ENCODE measurements around the gene LAYN. TPM values are rescaled to one million over a fixed set of nuclear protein-coding genes. Genes with fewer than 3 reads are reported as not detected.

LAYN gene
- total RNA-seq, 1 donor from 2014 or later, result 34.7 TPM

GRCh38 chr11:111559800-111560464 is 19.4 kb downstream of the LAYN start:
- no peak for DNase-seq (ENCODE audit: low read depth)
- TF ChIP-seq, protein P1, sequence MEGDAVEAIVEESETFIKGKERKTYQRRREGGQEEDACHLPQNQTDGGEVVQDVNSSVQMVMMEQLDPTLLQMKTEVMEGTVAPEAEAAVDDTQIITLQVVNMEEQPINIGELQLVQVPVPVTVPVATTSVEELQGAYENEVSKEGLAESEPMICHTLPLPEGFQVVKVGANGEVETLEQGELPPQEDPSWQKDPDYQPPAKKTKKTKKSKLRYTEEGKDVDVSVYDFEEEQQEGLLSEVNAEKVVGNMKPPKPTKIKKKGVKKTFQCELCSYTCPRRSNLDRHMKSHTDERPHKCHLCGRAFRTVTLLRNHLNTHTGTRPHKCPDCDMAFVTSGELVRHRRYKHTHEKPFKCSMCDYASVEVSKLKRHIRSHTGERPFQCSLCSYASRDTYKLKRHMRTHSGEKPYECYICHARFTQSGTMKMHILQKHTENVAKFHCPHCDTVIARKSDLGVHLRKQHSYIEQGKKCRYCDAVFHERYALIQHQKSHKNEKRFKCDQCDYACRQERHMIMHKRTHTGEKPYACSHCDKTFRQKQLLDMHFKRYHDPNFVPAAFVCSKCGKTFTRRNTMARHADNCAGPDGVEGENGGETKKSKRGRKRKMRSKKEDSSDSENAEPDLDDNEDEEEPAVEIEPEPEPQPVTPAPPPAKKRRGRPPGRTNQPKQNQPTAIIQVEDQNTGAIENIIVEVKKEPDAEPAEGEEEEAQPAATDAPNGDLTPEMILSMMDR (conservative IDR thresholded peaks at IDR 0.05; ENCODE audit: low read depth, low read length), result no peak
- no peak overlapping the region for H3K4me3 ChIP-seq (ENCODE audit: low read depth, low read length)

- H3K4me3 ChIP-seq (ENCODE audit: low read depth, low read length), result no peak overlapping the region
- no peak for DNase-seq (ENCODE audit: low read depth)
- TF ChIP-seq, protein P1 (conservative IDR thresholded peaks at IDR 0.05; ENCODE audit: low read depth, low read length), result no peak
These were observed 20.3 kb downstream of the LAYN start for GRCh38 chr11:111560800-111561199.

GRCh38 chr11:111561306-111561705 is 20.8 kb downstream of the LAYN start:
- no peak for DNase-seq (ENCODE audit: low read depth)
- TF ChIP-seq, protein P1 (conservative IDR thresholded peaks at IDR 0.05; ENCODE audit: low read depth, low read length), result no peak
- H3K4me3 ChIP-seq (ENCODE audit: low read depth, low read length), result no peak overlapping the region

DNA sequence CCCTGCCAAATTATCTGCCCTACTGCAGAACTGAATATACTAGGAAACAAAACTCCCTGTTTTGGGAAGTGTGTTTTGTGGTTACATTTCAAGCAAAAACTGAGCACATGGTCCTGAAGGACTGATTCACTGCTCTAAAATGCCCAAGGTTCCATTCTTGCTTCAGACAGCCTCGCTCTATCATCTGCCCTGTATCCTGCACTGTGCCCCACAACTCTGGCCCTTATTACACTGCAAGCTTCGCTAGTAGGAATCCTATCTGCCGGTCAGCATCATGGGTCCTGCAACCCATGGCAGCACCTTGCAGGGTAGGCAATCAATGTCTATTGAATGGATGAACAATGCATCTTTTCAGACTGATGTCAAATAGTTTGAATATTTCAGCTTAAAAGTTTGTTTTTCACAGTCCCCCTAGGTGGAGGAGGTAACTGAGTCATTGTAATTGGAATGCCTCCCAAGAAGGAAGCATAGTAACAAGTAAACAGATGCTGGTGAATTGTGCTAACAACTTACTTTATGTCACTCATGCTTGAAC is 21.3 kb downstream of the LAYN start:
- TF ChIP-seq, protein P1 (conservative IDR thresholded peaks at IDR 0.05; ENCODE audit: low read depth, low read length), result no peak
- H3K4me3 ChIP-seq (ENCODE audit: low read depth, low read length), result no peak overlapping the region
- peak; percentile 80 for DNase-seq (ENCODE audit: low read depth)

- TF ChIP-seq, protein P1 (conservative IDR thresholded peaks at IDR 0.05; ENCODE audit: low read depth, low read length), result no peak
- DNase-seq (ENCODE audit: low read depth), result no peak
- no peak overlapping the region for H3K4me3 ChIP-seq (ENCODE audit: low read depth, low read length)
These were observed 22.3 kb downstream of the LAYN start for GRCh38 chr11:111562692-111563389.

DNA sequence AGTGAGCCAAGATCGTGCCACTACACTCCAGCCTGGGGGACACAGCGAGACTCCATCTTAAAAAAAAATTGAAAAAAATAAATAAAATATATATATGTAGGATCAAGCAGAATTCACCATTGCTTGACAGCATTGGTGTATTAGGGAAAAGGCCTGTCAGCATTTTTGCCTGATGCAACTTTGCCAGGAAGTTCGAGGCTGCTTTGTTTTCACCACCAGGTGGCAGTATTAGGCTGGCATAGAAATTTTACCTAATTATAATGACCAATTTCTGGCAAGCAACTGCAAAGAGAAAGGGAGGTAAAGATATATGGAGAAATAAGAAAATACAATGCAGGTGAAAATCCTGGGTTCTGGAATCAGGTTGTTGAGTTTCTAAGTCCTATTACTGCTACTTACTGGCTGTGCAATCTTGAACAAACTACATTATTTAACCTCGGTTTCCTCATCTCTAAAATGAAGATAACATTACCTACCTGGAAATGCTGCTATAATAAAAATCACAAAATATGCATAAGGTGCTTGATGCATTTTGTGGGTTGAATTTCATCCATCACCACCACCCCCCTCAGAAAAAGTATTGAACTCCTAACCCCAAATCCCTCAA is 24.7 kb downstream of the LAYN start:
- peak; percentile 35 for DNase-seq (ENCODE audit: low read depth)
- TF ChIP-seq, protein P1 (conservative IDR thresholded peaks at IDR 0.05; ENCODE audit: low read depth, low read length), result peak; percentile 90
- H3K4me3 ChIP-seq (ENCODE audit: low read depth, low read length), result no peak overlapping the region

Measured in epithelial cell of proximal tubule (primary cell).